NOMO-1 (cell line): Measurements from ENCODE around the gene KRTAP9-9.
A peak's percentile ranks its signal among the peaks of the same experiment; 100 is the strongest.
"Not testable (repeated sequence)": the region's sequence is repeated elsewhere in the genome, so short reads cannot be mapped to it uniquely, and the experiment has no call there.

Experiments
- DNase-seq, 2 experiments: peaks; one replicate each; lab custom pipeline; 2025; ENCODE audit not compliant: unreplicated experiment in 2 of 2; lab: John Stamatoyannopoulos, UW

Gene KRTAP9-9

DNA sequence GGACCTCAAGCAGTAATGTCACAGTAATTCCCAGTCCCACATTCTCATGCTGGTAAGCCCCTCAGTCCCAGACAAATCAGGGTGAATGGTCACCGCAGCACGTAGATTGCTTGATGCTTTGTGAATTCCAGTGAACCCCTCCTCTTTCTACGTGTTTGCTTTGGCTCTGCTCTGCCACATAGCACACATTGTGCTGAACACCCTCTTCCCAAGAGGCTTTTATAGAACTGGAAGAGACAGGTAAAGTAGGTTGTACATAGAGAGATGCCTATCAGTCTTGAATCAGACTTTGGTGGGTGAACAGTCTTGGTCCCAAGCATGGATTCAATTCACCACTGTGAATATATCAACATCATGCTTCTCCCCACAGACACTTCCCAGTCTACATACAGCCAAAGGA is 9.4 kb downstream of the KRTAP9-9 start:
- no peak for DNase-seq

DNA sequence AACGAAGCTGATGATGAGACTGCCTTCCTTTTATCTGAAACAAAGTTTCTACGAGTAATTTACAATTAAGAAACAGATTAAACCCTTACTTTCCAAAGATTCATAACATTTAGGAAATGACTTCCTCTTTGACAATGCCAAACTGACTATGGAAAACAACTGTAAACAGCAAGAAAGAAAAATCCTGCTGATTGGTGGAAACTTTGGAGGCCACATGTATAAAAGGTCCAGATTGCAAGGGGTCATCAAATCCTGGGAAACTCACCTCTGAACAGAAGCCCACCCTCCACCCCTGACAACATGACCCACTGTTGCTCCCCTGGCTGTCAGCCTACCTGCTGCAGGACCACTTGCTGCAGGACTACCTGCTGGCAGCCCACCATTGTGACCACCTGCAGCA is 9.9 kb downstream of the KRTAP9-9 start, which contains the start of gene KRTAP9-6:
Gene KRTAP9-6 (plus strand): TSS at position 301 of the 400 bp plus-strand sequence. CDS start 0 bp downstream, at position 301.
- DNase-seq: no peak

DNA sequence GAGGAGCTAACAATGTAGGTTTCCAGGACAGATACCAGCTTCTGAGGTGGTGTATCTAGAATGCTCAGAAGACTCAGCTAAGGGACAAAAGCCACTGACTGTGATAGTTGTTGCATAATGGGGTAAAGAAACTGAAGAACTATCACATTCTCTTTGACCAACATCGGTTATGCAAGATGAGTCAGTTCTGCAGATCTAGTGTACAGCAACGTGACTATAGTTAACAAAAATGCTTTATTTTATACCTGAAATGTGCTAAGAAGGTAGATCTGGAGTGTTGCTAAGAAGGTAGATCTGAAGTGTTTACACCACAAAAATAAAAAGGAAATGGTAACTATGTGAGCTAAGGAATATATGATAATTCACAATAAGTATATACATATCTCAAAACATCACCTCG is 12.5 kb downstream of the KRTAP9-9 start:
- peak; percentile 8 to 58 for DNase-seq

DNA sequence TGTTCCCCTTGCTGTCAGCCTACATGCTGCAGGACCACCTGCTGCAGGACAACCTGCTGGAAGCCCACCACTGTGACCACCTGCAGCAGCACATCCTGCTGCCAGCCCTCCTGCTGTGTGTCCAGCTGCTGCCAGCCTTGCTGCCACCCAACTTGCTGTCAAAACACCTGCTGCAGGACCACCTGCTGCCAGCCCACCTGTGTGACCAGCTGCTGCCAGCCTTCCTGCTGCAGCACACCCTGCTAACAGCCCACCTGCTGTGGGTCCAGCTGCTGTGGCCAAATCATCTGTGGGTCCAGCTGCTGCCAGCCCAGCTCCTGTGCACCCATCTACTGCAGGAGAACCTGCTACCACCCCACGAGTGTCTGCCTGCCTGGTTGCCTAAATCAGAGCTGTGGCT is 16.1 kb downstream of the KRTAP9-9 start:
- not testable (repeated sequence) for DNase-seq

DNA sequence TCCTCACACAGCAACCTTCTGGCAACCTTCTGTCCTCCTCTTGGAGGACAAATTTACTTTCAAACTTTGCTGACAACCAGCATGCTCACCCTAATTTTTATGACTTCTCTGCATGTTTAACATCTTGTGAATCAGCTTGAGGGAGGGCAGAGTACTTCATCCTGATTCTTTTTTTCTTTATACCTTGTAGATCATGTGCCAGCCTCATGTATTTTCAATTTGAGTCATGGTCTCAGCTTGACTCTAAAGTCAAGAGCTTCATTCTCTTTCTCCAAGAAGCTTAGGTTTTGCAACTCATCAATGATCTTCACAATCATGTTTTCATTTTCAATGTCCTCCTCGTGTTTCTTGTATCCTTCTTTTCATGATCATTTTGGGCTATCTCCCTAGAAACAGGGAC is 16.7 kb downstream of the KRTAP9-9 start:
- no peak for DNase-seq

DNA sequence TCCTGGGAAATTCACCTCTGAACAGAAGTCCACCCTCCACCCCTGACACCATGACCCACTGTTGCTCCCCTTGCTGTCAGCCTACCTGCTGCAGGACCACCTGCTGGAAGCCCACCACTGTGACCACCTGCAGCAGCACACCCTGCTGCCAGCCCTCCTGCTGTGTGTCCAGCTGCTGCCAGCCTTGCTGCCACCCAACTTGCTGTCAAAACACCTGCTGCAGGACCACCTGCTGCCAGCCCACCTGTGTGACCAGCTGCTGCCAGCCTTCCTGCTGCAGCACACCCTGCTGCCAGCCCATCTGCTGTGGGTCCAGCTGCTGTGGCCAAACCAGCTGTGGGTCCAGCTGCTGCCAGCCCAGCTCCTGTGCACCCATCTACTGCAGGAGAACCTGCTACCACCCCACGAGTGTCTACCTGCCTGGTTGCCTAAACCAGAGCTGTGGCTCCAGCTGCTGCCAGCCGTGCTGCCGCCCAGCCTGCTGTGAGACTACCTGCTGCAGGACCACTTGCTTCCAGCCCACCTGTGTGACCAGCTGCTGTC is 20.5 kb downstream of the KRTAP9-9 start, which contains the start of gene KRTAP9-7:
Gene KRTAP9-7 (plus strand): TSS at position 51 of the 543 bp plus-strand sequence. CDS start 0 bp downstream, at position 51.
- not testable (repeated sequence) for DNase-seq

DNA sequence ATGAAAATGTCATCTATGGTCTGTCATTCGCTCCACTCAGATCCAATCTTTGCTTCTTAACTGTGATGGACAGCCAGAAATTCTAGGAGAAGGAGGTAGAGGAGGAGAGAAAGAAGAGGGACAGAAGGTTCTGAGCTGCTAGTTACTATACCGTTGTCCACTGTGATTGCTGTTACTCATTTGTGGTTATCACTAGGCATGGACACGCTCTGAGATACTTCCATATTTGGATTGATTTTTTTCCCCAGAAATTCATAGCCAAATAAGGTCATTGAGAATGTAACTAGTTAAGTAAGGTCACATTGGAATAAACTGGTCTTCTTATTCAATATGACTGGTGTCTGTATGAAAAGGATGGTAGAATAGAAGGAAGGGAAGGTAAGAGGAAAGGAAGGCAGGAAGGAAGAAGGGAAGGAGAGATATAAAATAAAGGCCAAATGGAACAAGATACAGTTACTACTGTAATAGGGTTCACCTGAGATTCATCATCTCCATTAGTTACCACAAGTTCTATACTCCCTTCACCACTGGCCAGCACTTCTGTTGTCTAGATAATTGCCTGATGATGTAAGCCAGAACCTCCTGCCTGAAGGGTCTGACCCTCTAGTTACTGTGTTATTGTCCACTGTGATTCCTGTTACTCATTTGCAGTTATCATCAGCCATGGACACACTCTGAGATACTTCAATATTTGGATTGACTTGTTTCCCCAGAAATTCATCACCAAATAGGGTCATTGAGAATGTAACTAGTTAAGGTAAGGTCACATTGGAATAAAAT is 23.2 kb downstream of the KRTAP9-9 start:
- no peak for DNase-seq

DNA sequence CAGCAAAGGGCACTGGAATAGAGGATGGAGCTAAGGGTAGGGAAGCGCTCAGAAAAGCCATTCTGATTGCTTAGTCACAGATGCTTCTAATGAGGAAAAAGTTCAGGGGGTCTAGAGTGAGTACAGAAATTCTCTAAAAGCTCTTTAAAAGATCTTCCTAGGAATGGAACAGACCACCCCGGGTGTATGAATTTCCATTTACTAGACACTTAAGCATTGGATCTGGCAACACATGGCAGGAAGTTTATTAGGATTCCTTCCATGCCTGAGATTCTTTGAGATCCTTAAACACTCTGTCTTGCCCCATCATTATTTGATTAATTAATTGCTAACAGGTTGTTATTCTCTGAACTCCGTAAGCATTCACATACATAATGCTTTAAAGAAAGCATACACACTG is 28.9 kb downstream of the KRTAP9-9 start:
- no peak for DNase-seq

DNA sequence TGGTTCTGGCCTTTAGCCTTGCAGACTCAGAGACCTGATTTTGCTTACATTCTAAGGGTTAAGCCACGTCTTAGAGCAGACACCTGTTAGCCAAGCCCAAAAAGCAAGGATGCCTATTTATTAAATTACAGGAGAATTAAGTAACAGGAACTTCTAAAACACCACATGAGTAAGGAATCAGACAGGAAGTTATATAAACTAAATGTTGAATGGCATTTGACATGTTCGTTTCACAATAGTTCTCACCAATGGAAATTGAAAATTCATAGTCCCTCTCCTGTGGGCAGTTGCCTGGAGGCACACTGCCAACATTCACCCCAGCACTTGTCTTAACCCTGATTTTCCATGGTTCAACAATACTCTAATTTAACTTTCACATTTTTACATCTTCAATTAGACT is 29.4 kb downstream of the KRTAP9-9 start:
- peak; percentile 28 to 77 for DNase-seq

DNA sequence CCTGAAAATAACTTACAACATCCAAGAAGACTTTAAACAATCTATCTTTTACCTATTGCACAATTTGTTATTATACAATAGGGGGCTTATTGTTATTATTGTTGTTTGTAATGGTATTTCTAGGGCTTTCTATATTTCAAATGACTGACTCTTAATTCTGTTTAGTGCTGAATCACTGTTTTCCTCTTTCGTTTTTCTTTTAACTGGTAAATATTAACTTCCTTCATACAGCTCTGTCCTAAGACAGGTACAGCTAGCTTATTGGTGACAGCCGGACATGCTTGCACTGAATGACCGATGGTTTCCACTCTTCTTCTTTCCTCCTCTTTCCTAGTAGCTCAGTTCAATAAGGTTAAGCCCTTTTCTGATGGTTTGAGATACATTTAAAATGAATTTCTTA is 31.9 kb downstream of the KRTAP9-9 start:
- DNase-seq: no peak

DNA sequence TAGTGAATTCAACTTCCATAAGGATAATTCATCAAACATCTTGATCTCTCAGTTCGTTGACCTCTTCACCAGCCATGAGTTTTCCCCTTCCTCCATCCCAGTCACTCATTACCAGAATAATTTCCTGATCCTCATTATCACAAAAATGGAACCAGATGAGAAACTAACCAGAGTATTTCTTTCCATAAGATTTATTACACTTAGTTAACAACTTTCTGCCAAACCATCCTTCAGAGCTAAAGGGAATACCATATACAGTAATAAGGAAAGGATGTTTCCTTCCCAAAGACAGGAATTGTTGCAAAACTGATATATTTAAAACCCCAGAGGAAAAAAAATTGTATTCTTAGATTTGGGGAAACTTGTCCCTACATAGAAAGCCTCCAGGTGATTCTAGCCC is 38.8 kb downstream of the KRTAP9-9 start:
- DNase-seq: no peak

DNA sequence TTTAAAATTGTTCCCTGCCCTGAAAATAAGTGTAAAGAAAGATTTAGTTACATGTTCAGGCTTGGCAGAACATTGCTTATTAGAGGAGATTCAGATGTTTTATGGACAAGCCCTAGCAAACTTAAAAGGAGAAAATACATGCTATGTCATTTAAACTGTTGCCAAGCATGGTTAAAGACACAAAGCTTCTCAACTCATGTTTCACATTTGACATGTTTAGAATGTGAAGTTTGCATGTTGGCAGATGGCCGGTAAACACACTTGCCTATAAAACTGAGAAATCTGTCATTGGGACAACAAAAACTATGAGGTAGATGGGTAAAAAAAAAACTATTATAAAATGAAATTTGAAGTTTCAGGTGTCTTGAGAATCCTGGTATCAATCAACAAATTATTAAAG is 41.7 kb downstream of the KRTAP9-9 start:
- no peak for DNase-seq

DNA sequence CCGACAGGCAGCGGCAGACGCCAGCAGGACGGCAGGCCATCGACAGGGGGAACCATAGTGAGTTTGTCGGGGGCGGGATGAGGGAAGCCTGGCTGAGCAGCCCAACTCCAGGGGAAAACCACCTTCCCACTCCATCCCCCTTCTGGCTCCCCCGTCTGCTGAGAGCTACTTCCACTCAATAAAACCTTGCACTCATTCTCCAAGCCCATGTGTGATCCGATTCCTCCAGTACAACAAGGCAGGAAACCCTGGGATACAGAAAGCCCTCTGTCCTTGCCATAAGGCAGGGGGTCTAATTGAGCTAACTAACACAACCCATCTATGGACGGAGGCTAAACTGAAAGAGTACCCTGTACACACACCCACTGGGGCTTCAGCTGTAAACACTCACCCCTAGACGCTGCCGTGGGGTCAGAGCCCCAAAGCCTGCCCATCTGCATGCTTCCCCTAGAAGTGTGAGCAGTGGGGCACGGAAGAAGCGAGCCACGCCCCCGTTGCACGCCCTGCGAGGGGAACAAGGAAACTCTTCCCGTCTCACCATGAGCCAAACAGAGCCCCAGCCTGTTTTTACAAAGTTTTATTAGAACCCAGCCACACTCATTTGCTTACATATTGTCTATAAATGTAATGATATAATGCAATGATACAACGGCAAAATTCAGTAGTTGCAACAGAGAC is 43.4 kb downstream of the KRTAP9-9 start:
- DNase-seq: no peak

DNA sequence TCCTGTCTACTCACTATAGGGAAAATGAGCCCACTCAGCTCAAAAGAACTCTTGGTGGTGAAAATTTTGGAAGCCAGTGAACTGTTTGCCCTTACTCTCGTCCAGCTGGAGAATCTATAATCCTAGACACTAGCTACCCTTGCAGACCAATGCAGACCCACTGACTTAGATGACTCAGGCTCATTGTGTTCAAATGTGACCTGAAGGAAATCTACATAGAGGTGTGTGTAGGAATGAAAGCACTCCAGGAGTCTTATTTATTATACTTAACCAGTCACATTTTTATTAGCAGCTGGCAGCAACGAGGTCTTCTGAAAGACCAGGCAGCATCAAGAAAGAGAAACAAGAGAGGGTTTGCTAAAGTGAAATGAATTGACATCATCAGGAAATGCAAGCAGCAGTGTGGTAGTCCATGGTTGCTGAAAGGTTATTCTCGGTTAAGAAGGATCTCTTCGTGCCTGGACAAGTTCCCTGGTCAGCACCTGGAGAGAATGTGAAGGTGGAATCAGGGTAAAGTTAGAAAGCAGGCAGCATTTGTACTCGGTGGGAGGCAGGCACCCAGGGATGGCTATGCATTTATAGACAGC is 46.1 kb downstream of the KRTAP9-9 start:
- DNase-seq: no peak

DNA sequence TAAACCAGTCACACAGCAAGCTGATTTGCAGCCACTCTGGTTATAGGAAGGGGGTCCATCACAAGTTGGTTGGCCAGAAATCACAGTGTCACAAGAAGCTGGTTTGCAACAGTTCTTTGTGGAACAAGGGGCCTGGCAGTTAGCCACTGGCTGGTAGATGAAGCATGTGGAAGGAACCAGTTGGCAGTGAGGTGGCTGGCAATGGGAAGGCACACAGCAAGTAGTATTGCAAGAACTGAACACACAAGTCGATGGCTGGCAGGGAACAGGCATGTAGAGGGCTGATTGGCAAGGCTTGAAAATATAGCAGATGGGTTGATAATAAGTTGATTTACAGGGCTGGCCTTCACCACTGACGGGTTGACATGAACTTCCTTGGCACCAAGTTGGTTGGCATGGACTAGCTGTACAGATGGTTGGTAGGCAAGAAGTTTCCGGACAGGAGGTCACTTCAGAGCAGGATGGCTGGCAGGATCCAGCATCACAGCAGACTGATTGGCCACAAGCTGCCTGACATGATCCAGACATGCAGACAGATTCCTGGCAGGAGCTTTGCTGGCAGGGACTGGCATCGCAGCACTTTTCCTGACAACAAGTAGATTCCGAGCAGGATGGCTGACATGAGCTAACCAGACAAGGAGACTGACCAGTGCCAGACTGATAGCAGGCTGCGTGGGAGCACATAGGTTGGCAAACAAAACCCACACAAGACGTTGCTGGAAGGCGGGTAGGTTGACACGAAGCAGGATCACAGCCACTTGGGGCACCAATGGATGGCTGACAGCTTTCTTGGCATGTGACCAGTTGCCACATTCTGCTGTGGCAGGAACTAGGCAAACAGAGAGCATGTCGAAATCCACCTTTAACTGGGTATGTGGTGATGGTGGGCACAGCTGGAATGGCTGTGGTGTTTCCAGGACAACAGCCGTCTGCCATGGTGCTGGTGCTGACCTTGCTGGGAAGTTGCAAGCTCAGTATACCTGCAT is 47.0 kb downstream of the KRTAP9-9 start, which contains the start of gene KRTAP29-1:
Gene KRTAP29-1 (minus strand): TSS at position 936 of the 986 bp plus-strand sequence. CDS start 0 bp downstream, at position 936.
- peak in 1 of 2 experiments; percentile 2 for DNase-seq

DNA sequence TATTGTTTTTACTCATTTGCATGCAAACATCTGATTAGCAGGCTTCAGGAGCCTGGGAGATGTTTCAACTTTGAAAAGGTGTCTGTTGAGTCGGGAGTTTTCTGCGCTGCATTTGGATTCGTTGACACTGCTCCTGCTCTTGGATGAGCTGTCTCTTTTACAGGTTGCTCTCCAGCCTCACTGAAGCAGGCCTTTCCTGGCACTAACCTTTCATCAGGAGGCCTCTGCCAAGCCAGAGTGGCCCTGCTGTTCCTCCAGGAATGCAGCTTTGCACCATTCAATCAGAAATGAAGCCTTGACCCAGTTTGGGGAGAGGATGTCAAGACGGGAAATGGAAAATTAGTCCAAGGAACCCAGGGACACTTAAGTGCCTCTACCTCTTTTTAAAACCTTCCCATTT is 47.8 kb downstream of the KRTAP9-9 start:
- DNase-seq: no peak

DNA sequence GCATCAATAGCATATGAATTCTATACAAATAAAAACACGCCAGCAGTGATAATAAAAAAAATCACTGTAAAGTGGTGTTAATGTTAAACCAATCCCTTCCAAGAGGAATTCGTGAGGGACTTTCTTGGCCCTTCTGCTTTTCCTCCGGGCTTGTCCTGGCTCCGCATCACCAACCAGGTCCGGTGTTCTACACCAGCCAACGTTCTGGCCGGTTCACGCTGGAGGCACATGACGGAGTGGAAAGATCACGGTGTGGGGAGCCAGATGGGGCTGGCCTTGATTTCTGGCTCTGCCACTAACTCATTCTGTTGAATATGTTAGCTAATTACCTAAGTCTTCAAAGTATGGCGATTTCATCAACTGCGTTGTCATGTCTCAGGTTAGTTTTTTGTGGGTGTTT is 48.9 kb downstream of the KRTAP9-9 start:
- no peak for DNase-seq
